GM21576 (cell line): ENCODE results near the gene COLEC11.
"Not testable (repeated sequence)": the region's sequence is repeated elsewhere in the genome, so short reads cannot be mapped to it uniquely, and the experiment has no call there.

ENCODE experiments used
- ATAC-seq: cut with Tn5 transposase; IDR thresholded peaks from one replicate; pipeline ENCODE4 v1.9.1; 2021; ENCODE audit warnings: mild to moderate bottlenecking, moderate library complexity; ENCODE audit not compliant: unreplicated experiment

The COLEC11 gene

DNA sequence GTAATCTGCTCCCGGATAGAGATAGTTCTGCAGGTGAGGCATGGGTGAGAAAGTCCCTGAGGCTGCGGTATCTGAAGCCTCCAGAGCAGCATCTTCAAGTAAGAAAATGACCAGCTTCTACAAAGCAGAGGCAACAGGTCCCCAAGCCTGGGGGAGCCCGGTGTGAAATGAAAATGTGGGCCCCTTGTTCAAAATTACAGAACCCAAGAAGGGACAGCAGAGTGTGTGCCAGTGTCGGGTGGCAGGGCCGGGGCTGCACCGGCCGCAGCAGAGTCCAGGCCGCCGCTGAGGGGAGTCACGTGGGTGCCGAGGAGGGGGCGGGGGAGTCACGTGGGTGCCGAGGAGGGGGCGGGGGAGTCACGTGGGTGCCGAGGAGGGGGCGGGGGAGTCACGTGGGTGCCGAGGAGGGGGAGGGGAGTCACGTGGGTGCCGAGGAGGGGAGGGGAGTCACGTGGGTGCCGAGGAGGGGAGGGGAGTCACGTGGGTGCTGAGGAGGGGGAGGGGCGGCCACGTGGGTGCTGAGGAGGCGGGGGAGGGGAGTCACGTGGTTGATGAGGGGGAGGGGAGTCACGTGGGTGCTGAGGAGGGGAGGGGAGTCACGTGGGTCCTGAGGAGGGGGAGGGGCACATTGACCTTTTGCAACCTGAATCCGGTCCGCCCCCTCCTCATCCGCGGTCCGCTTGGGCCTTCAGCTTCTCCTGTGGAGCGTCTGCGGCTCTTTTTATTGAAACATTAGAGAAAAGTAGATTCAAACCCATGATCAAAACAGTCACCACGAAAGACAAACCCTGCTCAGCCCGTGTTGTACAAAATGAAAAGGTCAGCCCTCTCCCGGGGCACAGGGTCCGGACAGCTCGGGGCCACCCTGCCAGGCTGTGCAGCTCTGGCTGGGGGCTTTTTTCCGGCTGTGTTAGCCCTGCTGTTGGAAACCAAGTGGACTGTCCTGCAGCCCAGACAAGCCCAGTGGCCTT, 10.4 kb downstream of the COLEC11 start:
- ATAC-seq = no peak

DNA sequence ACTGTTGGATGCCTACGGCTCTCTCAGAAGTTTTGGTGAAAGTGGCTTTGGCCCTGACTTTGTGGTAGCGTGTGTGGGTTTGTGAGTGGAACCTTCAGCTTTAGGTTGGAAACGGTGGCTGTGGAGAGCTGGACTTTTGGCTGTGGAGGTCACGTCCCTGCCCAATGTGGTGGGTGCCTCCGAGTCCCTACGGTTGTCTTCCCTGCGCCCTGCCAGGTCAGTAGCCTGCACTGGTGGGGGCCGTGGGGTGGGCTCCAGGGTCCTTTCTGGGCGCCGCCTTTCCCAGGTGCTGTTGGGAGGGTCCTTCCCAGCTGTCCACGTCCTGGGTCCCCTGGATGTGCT, 11.1 kb downstream of the COLEC11 start:
- ATAC-seq = no peak

DNA sequence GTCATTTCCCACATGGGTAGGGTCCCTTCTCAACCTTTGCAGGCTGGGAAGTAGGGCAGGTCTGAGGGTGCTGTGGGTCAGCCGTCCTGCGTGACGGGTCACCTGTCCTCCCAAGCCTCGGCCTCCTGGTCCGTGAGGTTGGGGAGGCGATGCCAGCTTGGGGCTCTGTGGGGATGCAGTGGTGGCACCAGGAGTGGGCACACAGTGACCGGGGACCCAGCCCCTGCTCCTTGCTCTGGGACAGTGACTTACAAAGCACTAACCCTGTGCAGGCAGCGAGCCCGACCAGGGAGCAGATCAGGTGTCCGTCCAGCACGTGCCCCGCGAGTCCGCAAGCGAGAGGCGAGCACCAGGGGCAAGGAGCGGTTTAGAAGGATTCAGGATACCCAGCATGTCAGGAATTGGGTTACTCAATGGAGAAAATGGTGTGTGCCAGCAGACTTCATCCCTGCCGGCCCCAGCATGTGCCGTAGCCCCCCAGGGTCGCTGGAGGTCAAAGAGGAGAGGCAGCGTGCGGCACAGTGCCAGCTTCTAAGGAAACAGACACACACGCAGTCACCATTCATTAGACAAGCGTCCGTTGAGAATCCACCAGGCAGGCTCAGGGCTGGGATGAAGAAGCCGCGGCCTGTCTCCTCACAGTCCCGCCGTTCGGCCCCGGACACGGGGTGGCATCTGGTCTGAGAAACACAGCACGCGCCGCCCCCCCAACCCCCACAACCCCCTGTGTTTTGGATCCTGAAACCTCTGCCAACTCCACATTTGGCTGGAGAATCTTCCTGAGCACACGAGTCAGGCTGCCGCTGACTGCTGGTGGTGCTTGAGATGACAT, 11.7 kb downstream of the COLEC11 start:
- no peak for ATAC-seq

DNA sequence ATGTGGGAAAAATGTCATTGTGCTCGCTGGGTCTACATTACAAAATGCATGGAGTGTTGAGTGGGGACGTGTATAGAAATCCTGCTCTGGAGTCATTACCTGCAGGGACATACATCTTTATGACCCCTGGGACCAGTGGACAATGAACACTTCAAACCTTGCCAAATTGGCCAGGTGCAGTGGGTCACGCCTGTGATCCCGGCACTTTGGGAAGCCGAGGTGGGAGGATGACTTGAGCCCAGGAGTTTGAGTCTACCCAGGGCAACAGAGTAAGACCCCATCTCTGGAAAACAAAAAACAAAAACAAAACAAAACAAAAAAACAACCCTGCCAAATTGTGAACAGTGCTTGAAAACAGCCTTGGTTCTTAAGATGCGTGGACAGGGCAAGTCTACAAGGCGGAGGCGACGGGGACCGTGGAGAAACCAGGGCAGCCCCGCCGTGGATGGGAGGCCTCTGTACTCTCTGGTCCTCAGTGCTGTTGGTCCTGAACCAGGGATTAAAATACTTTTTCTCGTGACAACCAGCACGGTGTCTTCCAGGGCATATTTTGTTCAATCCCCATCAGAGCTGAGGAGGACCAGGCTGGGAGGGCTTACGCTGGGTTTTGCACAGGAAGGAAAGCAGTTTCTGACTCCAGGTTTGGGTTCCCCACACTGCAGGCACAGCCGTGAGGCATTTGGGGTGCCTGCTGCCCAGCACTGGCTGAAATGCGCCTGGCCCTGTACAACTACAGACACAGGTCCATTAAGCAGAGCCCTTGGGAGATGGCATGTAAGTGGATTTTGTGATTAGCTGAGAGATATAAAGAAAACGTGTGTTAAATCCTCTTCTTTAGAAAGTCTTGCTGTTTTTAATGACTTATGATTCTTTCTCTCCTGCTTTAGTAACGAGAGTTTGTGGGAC, 13.7 kb downstream of the COLEC11 start:
- ATAC-seq = no peak

GRCh38 chr2:3609279-3609673, 14.4 kb downstream of the COLEC11 start:
- peak; percentile 79 for ATAC-seq

- no peak for ATAC-seq
These were observed 15.5 kb downstream of the COLEC11 start for GRCh38 chr2:3610415-3610814.

GRCh38 chr2:3610881-3611505, 16.1 kb downstream of the COLEC11 start:
- ATAC-seq = no peak

- ATAC-seq = no peak
These were observed 16.7 kb downstream of the COLEC11 start for GRCh38 chr2:3611589-3611988.

DNA sequence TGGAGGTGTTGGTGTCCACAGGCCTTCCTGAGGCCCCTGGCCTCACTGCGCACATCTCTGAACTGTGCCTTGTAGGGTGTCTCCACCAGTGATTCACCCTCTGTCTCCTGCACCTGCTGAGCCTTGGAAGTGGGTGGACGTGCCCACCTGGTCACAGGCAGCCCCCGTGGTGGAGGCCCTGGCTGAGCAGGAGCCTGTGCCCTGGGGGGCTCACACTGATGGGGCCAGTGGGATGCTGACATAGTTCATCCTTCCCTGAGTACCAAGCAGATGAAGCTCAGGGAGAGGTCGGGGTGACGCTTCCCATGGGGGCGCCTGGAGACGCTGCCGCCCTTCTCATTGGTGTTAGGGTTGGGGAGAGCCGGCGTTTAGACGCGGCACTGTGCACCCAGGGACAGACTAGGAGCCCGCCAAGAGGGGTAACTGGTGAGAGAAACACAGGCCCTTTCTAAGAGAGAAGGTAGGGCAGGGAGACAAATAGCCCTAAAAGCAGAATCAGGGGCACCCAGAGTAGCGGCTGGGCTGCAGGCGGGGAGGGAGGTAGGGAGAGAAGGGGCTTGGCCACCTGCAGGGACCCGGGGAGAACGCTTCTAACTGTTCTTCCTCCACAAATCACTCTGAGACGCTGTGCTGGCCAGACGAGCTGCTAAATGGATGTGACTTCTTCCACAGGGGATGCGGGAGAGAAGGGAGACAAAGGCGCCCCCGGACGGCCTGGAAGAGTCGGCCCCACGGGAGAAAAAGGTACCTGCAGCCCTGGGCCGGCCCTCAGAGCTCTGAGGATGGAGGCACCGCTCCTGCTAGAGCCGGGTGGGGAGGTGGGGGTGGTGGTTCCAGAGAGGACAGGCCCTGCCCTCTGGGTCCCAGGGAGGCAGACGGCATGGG, 18.0 kb downstream of the COLEC11 start:
- no peak for ATAC-seq

- no peak for ATAC-seq
These were observed 18.6 kb downstream of the COLEC11 start for GRCh38 chr2:3613524-3613905.

DNA sequence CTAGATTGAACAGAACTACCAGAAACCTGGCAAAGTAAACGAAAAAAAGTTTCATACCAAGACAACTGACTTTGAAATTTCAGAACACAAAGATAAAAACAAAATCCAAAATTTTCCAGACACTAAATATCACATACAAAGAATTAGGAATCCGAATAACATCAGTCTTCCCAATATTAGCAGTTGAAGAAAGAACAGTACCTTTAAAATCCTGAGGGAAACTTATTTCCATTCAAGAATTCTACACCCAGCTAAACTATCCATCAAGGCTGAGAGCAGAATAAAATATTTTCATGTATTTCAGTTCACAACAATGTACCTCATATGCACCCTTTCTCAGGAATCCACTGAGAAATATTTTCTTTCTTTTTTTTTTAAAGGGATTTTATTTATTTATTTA, 19.8 kb downstream of the COLEC11 start:
- not testable (repeated sequence) for ATAC-seq

GRCh38 chr2:3615541-3616200, 20.8 kb downstream of the COLEC11 start:
- ATAC-seq = not testable (repeated sequence)

DNA sequence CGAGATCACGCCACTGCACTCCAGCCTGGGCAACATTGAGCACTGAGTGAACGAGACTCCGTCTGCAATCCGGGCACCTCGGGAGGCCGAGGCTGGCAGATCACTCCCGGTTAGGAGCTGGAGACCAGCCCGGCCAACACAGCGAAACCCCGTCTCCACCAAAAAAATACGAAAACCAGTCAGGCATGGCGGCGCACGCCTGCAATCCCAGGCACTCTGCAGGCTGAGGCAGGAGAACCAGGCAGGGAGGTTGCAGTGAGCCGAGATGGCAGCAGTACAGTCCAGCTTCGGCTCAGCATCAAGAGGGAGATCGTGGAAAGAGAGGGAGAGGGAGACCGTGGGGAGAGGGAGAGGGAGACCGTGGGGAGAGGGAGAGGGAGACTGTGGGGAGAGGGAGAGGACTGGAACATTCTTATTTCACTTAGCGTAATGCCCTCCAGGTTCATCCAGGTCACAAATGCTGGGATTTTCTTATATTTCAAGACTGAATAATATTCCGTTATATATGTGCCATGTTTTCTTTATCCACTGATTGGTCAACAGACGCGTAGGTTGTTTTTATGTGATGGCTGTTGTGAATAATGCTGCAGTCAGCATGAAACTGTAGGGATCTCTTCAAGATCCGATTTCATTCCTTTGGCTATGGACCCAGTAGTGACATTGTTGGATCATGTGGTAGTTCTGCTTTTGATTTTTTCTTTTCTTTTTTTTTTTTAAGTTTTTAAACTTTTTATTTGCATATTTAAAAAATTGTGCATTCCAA, 21.7 kb downstream of the COLEC11 start:
- ATAC-seq = not testable (repeated sequence)

- ATAC-seq = no peak
These were observed 22.4 kb downstream of the COLEC11 start for GRCh38 chr2:3617198-3617890.

GRCh38 chr2:3618367-3618766, 23.5 kb downstream of the COLEC11 start:
- ATAC-seq = no peak

DNA sequence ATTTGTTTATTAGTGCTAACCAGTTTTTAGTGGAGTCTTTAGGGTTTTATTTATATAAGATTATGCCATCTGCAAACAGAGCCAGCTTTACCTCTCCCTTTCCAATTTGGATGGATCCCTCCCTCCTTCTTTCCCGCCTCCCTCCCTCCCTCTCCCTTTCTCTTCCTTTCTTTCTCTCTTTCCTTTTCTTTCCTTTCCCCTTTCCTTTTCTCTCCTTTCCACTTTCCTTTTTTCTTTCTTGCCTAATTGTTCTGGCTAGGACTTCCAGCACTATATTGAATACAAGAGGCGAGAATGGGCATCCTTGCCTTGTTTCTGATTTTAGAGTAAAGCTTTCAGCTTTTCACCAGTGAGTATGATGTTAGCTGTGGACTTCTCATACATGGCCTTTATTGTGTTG, 24.1 kb downstream of the COLEC11 start:
- no peak for ATAC-seq

GRCh38 chr2:3619661-3620060, 24.7 kb downstream of the COLEC11 start:
- ATAC-seq = not testable (repeated sequence)

GRCh38 chr2:3620834-3621233, 25.9 kb downstream of the COLEC11 start:
- no peak for ATAC-seq
